Astrocyte (in vitro differentiated cells and primary cell): Measurements from ENCODE around the gene HESX1. TPM values are rescaled to one million over a fixed set of nuclear protein-coding genes. Genes with fewer than 3 reads are reported as not detected.

Source experiments
- DNase-seq: peaks from one replicate; pipeline ENCODE4 v3.0.0-alpha.2; 2010; ENCODE audit warnings: low read depth
- FAIRE-seq: peaks from 2 replicates; lab custom pipeline; 2011; peaks lifted over from hg19 to GRCh38; lab: Jason Lieb, UNC
- H2AFZ ChIP-seq: 2 replicates; pipeline ENCODE4 v1.6.0; 2012; ENCODE audit warnings: low read depth, low read length, inconsistent platforms
- H3K27ac ChIP-seq: 2 replicates; pipeline ENCODE4 v1.5.1; 2011; ENCODE audit warnings: low read depth, low read length, inconsistent platforms
- H3K27me3 ChIP-seq: 2 replicates; pipeline ENCODE4 v1.6.0; 2011; ENCODE audit warnings: low read length, inconsistent platforms; ENCODE audit not compliant: insufficient read depth
- H3K36me3 ChIP-seq: 2 replicates; pipeline ENCODE4 v1.5.1; 2011; ENCODE audit warnings: low read length, inconsistent platforms; ENCODE audit not compliant: insufficient read depth
- H3K4me1 ChIP-seq: 2 replicates; pipeline ENCODE4 v1.5.1; 2011; ENCODE audit warnings: low read length, inconsistent platforms; ENCODE audit not compliant: insufficient read depth
- H3K4me2 ChIP-seq: 2 replicates; pipeline ENCODE4 v1.6.0; 2012; ENCODE audit warnings: low read length, inconsistent platforms
- H3K4me3 ChIP-seq: 2 replicates; pipeline ENCODE4 v1.5.1; 2011; ENCODE audit warnings: low read depth, mild to moderate bottlenecking, low read length, inconsistent platforms; ENCODE audit not compliant: insufficient read depth
- H3K79me2 ChIP-seq: 2 replicates; pipeline ENCODE4 v1.6.0; 2012; ENCODE audit warnings: mild to moderate bottlenecking, low read length, inconsistent platforms; ENCODE audit not compliant: insufficient read depth
- H3K9ac ChIP-seq: 2 replicates; pipeline ENCODE4 v1.6.0; 2012; ENCODE audit warnings: mild to moderate bottlenecking, low read length, inconsistent platforms
- H3K9me3 ChIP-seq: 2 replicates; pipeline ENCODE4 v1.5.1; 2012; ENCODE audit warnings: low read depth, mild to moderate bottlenecking, low read length, inconsistent platforms; ENCODE audit not compliant: insufficient read depth
- H4K20me1 ChIP-seq: 2 replicates; pipeline ENCODE4 v1.6.0; 2012; ENCODE audit warnings: low read length, inconsistent platforms; ENCODE audit not compliant: insufficient read depth
- H3K27ac Mint-ChIP-seq: one replicate; pipeline ENCODE4 v1.8.0; 2021; ENCODE audit warnings: mild to moderate bottlenecking, mixed read lengths; ENCODE audit not compliant: unreplicated experiment
- H3K27me3 Mint-ChIP-seq: one replicate; pipeline ENCODE4 v1.8.0; 2021; ENCODE audit warnings: low read depth, mixed read lengths; ENCODE audit not compliant: unreplicated experiment
- H3K36me3 Mint-ChIP-seq: one replicate; pipeline ENCODE4 v1.8.0; 2021; ENCODE audit warnings: low read depth, mixed read lengths; ENCODE audit not compliant: unreplicated experiment
- H3K4me1 Mint-ChIP-seq: one replicate; pipeline ENCODE4 v1.8.0; 2021; ENCODE audit warnings: low read depth, mixed read lengths; ENCODE audit not compliant: unreplicated experiment
- H3K4me3 Mint-ChIP-seq: one replicate; pipeline ENCODE4 v1.8.0; 2021; ENCODE audit warnings: mild to moderate bottlenecking, moderate library complexity, mixed read lengths; ENCODE audit not compliant: unreplicated experiment
- H3K9me3 Mint-ChIP-seq: one replicate; pipeline ENCODE4 v1.8.0; 2021; ENCODE audit warnings: mild to moderate bottlenecking, mixed read lengths; ENCODE audit not compliant: unreplicated experiment
- CTCF ChIP-seq: IDR thresholded peaks from 2 replicates; pipeline ENCODE4 v1.5.1; 2011; ENCODE audit warnings: low read depth, mild to moderate bottlenecking, inconsistent platforms, low read length, moderate library complexity; ENCODE audit not compliant: insufficient read depth
- EZH2 ChIP-seq: IDR thresholded peaks from 2 replicates; pipeline ENCODE4 v1.6.1; 2012; ENCODE audit warnings: mild to moderate bottlenecking, low read length, inconsistent platforms; ENCODE audit not compliant: insufficient read depth
- total RNA-seq: library from RNA; stranded (reverse); gene quantifications from 2 replicates; pipeline ENCODE4 v1.2.1, GENCODE V29; 2021

The HESX1 gene
- total RNA-seq, 1 donor from 2014 or later, result 1.1 TPM

DNA sequence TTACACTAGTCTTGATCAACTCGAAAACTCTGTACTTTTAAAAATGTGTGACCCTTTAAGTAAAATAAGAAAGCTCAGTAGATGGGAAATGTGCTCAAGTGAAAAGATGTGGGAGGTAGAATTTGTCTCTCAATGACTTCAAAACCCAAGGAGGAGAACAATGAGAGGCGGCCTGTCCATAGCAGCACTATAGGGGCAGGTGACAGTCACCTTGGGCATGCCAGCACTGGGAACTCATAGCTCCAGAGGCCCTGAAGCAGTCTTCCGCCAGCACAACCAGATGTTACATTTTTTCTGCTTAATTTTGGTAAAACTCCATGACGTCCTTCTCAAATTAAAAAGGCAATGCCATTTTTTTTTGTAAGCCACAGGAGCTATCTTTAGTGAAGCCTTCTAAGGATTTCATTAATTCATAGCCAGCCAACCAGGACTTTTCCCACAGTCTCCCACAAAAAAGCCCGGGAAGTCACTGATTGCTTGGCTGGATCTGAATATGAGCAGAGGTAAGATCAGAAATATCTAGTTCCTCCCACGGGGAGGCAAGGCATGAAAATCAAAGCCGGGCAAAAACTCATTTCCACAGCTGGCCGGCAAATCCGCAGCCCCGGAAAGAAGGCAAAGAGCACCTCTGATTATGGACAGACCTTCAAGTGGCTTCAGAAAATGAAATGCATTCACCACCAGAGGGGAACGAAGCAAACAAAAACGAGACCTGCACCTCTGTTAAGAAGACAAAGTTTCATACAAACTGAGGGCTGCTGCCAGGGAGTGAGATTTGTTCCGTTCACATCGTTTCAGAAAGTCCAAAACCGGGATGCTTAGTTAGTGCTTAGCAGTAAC is 45.1 kb downstream of the HESX1 start:
- DNase-seq, result no peak
- no peak overlapping the region for H3K27ac ChIP-seq
- peaks cover 2% of the 10 kb centered on the region for H3K27me3 Mint-ChIP-seq
- H3K36me3 Mint-ChIP-seq, result no peaks in the 10 kb centered on the region
- H3K9ac ChIP-seq, result no peak overlapping the region
- no peak overlapping the region for H3K4me3 ChIP-seq
- no peak overlapping the region for H3K4me3 Mint-ChIP-seq
- no peaks in the 10 kb centered on the region for H3K9me3 Mint-ChIP-seq
- FAIRE-seq, result no peak
- peak overlapping the region; percentile 32 for H3K4me2 ChIP-seq
- H3K27ac Mint-ChIP-seq, result no peak overlapping the region
- H3K36me3 ChIP-seq, result no peaks in the 10 kb centered on the region
- H3K27me3 ChIP-seq, result no peaks in the 10 kb centered on the region
- H4K20me1 ChIP-seq, result no peaks in the 10 kb centered on the region
- H3K4me1 Mint-ChIP-seq, result peaks cover 19% of the 10 kb centered on the region
- no peaks in the 10 kb centered on the region for H3K9me3 ChIP-seq
- TF ChIP-seq CTCF, result no peak
- no peak for TF ChIP-seq EZH2
- no peak overlapping the region for H2AFZ ChIP-seq
- peaks cover 43% of the 10 kb centered on the region for H3K4me1 ChIP-seq
- H3K79me2 ChIP-seq, result peaks cover 37% of the 10 kb centered on the region

- H3K79me2 ChIP-seq, result peaks cover 34% of the 10 kb centered on the region
- H3K4me3 ChIP-seq, result peak overlapping the region; percentile 41
- no peak for FAIRE-seq
- H3K9me3 ChIP-seq, result no peaks in the 10 kb centered on the region
- H3K4me3 Mint-ChIP-seq, result no peak overlapping the region
- peaks cover 13% of the 10 kb centered on the region for H3K4me1 Mint-ChIP-seq
- no peaks in the 10 kb centered on the region for H4K20me1 ChIP-seq
- peak overlapping the region; percentile 80 for H3K4me2 ChIP-seq
- no peaks in the 10 kb centered on the region for H3K36me3 ChIP-seq
- no peaks in the 10 kb centered on the region for H3K27me3 Mint-ChIP-seq
- TF ChIP-seq CTCF, result peak; percentile 27
- TF ChIP-seq EZH2, result no peak
- H3K27ac Mint-ChIP-seq, result no peak overlapping the region
- H3K4me1 ChIP-seq, result peaks cover 39% of the 10 kb centered on the region
- no peaks in the 10 kb centered on the region for H3K9me3 Mint-ChIP-seq
- H3K36me3 Mint-ChIP-seq, result peaks cover 1% of the 10 kb centered on the region
- peak overlapping the region; percentile 71 for H2AFZ ChIP-seq
- DNase-seq, result no peak
- peak overlapping the region; percentile 31 for H3K9ac ChIP-seq
- H3K27me3 ChIP-seq, result no peaks in the 10 kb centered on the region
- peak overlapping the region; percentile 29 for H3K27ac ChIP-seq
Observed at GRCh38 chr3:57152151-57153143, 47.3 kb downstream of the HESX1 start.
